Fibroblast of pulmonary artery (primary cell): ENCODE data around the gene DDX39B.
A peak's percentile ranks its signal among the peaks of the same experiment; 100 is the strongest.

Experiments used
- DNase-seq: peaks from one replicate; pipeline ENCODE4 v3.0.0-alpha.2; 2010; ENCODE audit warnings: low read depth
- H3K4me3 ChIP-seq: replicated peaks from 2 replicates; pipeline ENCODE4 v1.5.1; 2011; ENCODE audit warnings: low read depth, mild to moderate bottlenecking, control low read depth, low read length, moderate library complexity
- CTCF ChIP-seq: IDR thresholded peaks from 2 replicates; pipeline ENCODE4 v1.5.1; 2011; ENCODE audit warnings: mild to moderate bottlenecking, control low read depth, low read length, inconsistent platforms; ENCODE audit errors: missing control alignments

Gene DDX39B

GRCh38 chr6:31531162-31531561, 10.6 kb downstream of the DDX39B start:
- no peak for DNase-seq
- TF ChIP-seq CTCF, result no peak
- H3K4me3 ChIP-seq, result no peak overlapping the region

GRCh38 chr6:31530659-31531058, 11.1 kb downstream of the DDX39B start:
- DNase-seq, result no peak
- H3K4me3 ChIP-seq, result no peak overlapping the region
- TF ChIP-seq CTCF, result no peak

- TF ChIP-seq CTCF, result no peak
- no peak for DNase-seq
- H3K4me3 ChIP-seq, result no peak overlapping the region
Measured at GRCh38 chr6:31529329-31530150, 12.3 kb downstream of the DDX39B start.

GRCh38 chr6:31528821-31529328, 12.9 kb downstream of the DDX39B start, which contains the start of gene MCCD1:
TSS of gene MCCD1 (plus strand) at chr6:31528962. CDS start at chr6:31529015, 53 bp downstream.
- no peak for TF ChIP-seq CTCF
- H3K4me3 ChIP-seq, result no peak within 1 kb of the TSS

GRCh38 chr6:31528307-31528777, 13.5 kb downstream of the DDX39B start:
- no peak for TF ChIP-seq CTCF
- H3K4me3 ChIP-seq, result no peak overlapping the region
- no peak for DNase-seq

More at GRCh38 chr6:31528821-31529328, 12.9 kb downstream of the DDX39B start, which contains the start of gene MCCD1:
- DNase-seq, result no peak

- H3K4me3 ChIP-seq, result no peak overlapping the region
- TF ChIP-seq CTCF, result no peak
- peak; percentile 79 for DNase-seq
Measured at GRCh38 chr6:31525932-31526591, 15.7 kb downstream of the DDX39B start.
